GM20000 (cell line): ENCODE data around the gene SLC16A5.

Experiments used
- DNase-seq: peaks from one replicate; pipeline ENCODE4 v3.0.0; 2012; ENCODE audit warnings: low spot score
- CTCF ChIP-seq: IDR thresholded peaks from 2 replicates; pipeline ENCODE4 v1.5.1; 2012; ENCODE audit warnings: mild to moderate bottlenecking, control low read depth; ENCODE audit errors: extremely low read depth, missing control alignments

Gene SLC16A5

DNA sequence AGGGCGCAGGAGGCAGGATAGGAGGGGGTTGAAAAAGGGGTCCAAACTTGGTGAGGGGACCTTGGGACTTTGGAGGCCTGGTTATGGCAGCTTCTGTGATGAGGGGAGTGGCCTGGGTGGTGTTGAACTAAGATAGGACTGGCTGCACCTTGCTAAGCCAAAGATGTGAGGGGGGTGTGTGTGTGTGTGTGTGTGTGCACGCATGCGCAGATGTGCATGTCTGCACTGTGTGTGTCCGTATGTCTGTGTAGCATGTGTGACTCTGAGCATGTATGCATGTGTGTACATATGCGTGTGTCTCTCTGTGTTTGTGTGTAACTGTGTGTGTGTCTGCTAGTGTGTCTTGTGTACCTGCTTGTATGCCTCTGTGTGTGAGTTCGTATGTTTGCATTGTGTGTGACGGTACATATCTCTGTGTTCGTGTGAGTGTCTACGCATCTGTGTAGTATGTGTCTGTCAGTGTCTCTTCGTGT is 4.1 kb downstream of the SLC16A5 start:
- DNase-seq, result no peak
- TF ChIP-seq CTCF, result no peak

- no peak for TF ChIP-seq CTCF
- DNase-seq, result no peak
These were observed 5.9 kb downstream of the SLC16A5 start for GRCh38 chr17:75093548-75094158.

DNA sequence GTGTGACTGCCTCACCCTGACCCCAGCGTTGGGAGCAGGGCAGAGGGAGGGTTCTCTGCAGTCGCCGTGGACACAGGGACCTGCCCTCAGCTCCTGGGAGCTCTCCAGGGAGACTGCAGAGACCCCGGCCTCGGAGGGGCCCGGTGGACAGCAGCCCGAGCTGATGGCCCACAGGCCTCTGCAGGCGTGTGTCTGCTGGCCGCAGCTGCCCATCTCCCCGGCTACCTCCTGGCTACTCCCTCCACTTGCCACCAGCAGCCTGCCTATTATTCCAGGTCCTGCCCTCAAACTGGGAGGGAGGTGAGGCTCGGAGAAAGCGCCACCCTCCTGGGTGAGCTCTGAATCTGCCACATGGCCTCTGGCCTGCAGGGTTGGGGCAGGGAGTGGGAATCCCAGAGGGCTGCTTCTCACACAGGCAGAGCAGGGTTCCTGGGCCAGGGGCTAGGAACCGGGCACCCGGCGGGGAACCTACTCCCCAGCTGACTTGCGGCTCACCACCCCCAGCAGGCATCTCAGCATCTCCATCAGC is 7.2 kb downstream of the SLC16A5 start:
- no peak for TF ChIP-seq CTCF
- no peak for DNase-seq

DNA sequence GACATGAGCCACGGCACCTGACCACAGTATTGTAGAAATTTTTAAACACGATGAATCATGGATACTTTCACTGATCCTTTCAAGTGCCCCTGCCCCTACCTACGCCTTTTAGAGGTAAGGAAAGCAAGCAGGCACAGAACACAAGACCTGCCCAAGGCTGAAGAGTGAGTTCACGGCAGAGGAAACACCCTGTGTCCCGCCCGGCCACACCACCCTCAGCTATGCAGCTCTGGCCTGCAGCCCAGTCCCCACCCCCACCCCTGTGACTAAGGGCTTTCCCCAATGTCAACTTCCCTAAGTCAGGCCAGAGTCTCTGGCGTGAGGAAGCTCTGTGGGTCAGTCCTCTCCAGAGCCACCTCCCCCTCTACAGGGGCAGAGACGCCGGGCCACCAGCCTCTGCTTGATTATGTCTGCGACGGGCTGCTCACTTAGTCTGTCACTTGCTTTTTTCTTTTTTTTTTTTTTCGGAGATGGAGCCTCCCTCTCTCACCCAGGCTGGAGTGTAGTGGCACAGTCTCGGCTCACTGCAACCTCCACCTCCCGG is 8.4 kb downstream of the SLC16A5 start:
- TF ChIP-seq CTCF, result no peak

GRCh38 chr17:75097865-75098264 is 10.1 kb downstream of the SLC16A5 start:
- TF ChIP-seq CTCF, result no peak
- DNase-seq, result no peak

More for the DNA sequence above, 8.4 kb downstream of the SLC16A5 start:
- DNase-seq, result peak; percentile 31

DNA sequence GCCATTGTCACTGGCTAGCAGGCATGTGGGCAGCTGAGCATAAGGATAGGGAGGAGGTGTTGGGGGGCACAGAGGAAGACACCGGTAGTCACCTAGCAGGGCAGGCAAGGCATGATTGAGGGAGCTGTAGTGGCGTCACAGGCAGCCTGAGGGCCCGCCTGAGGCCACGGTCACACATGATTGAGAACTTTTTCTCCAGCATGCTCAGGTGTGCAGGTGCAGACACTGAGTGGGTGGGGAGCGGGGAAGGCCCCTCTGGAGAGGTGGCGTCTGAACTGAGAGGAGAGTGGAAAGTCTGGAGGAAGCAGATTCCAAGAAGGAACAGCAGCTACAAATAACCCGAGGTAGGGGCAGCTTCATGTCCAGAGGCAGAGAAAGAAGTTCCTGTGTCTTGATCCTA is 11.1 kb downstream of the SLC16A5 start:
- DNase-seq, result no peak
- no peak for TF ChIP-seq CTCF

- DNase-seq, result no peak
- TF ChIP-seq CTCF, result no peak
These were observed 12.3 kb downstream of the SLC16A5 start for GRCh38 chr17:75099881-75100595.
